NCI-H526 (cell line): ENCODE data around the gene CERS6.

Experiments
- DNase-seq, 2 experiments: peaks; one replicate each; lab custom pipeline; 2025; lab: John Stamatoyannopoulos, UW

CERS6 gene

GRCh38 chr2:168602846-168603401 lies 146.9 kb downstream of the CERS6 start:
- DNase-seq: no peak

GRCh38 chr2:168603439-168603961 lies 147.4 kb downstream of the CERS6 start:
- DNase-seq: no peak

DNA sequence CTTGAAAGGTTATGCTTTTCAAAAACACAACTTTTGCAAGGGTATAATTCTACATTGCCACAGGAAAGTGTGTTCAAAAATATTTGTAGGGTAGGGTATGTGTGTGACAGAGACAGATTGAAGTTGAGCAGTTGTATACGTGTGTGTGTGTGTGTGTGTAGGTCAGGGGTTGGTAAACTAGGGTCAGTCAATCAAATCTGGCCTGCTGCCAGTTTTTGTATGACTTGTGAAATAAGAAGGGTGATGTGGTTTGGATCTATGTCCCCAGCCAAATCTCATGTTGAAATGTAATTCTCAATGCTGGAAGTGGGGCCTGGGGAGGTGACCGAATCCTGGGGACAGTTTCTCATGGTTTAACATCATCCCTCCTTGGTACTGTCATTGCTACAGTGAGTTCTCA lies 148.2 kb downstream of the CERS6 start:
- DNase-seq: no peak

DNA sequence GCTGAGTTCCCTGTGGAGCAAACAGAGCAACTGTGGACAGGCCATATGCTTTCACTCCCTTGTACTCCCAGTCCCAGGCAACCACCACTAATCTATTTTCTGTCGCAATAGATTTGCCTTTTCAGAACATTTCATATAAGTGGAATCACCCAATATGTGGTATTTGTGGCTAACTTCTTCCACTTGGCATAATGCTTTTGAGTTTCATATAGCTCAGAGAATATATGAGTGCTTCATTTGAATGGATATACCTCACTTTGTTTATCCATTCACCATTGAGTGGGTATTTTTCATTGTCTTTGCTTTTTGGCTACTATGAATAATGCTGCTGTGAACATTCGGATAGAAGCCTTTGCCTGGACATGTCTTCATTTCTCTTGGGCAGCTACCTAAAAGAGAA lies 151.9 kb downstream of the CERS6 start:
- no peak for DNase-seq

- no peak for DNase-seq
These were observed 152.7 kb downstream of the CERS6 start for GRCh38 chr2:168608796-168609195.

DNA sequence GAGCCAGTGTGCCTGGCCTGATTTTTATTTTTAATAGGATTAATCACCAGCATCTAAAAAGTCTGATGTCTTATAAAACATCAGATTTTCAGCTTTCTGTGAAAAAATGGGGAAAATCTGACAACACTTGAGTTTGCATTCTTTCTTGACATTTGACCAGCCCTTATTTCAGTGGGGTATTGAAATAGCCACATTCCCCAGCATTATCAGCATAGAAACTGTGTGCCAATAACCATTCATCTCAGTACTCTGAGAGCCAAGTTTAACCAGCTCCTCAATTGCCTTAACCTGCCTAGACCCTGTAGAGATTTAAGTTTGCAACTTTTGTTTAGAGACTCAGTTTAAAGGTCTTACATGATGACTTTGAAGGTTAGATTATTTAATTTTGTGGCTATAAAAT lies 155.0 kb downstream of the CERS6 start:
- DNase-seq: no peak

- no peak for DNase-seq
These were observed 156.0 kb downstream of the CERS6 start for GRCh38 chr2:168611896-168612650.

- DNase-seq: no peak
These were observed 156.6 kb downstream of the CERS6 start for GRCh38 chr2:168612719-168613118.

GRCh38 chr2:168613551-168613950 lies 157.5 kb downstream of the CERS6 start:
- no peak for DNase-seq

GRCh38 chr2:168614172-168615018 lies 158.3 kb downstream of the CERS6 start:
- no peak for DNase-seq

GRCh38 chr2:168620554-168620953 lies 164.5 kb downstream of the CERS6 start:
- DNase-seq: no peak

GRCh38 chr2:168622559-168622958 lies 166.5 kb downstream of the CERS6 start:
- DNase-seq: peak; percentile 37 to 49

- no peak for DNase-seq
These were observed 168.0 kb downstream of the CERS6 start for GRCh38 chr2:168624028-168624427.

- DNase-seq: no peak
These were observed 170.0 kb downstream of the CERS6 start for GRCh38 chr2:168626096-168626495.

DNA sequence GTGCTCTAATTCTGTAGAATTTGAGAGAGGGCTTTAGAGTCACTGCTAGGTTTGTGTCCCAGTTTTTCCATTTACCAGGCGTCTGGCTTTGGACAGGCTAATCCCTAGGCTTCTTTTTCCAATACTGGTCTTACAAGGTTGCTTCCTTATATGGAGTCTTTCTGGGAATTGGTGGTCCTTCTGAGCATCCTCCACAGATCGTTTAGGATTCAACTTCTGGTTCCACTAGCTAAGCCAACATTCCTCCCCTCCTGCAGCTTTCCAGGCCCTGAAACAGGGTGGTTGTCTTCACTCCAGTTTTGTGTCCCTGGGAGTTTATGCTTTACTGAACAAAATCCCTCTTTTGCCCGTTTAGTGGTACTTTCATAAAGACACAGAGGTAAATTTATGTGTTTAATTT lies 170.6 kb downstream of the CERS6 start:
- DNase-seq: no peak

DNA sequence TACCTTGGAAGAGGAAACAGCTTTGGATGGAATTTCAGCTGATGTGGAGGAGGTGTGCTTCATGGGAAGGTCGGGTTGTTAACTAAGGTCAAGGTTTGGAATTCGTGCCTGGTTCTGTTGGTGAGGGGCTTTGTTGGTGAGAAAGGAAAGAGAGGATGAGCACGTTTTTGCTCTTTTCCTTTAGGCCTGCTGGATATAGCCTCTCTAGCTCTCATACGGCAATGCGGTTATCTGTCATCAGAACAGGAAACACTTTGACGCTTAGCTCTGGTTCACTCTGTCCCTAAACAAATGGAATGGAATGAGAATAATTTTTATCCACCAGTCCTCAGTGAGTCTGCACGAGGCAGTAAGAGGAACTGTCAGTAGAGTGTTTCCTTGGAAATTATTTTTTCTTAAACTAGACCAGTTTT lies 176.6 kb downstream of the CERS6 start:
- no peak for DNase-seq

- no peak for DNase-seq
These were observed 177.1 kb downstream of the CERS6 start for GRCh38 chr2:168633200-168633599.

GRCh38 chr2:168633895-168634294 lies 177.8 kb downstream of the CERS6 start:
- no peak for DNase-seq

DNA sequence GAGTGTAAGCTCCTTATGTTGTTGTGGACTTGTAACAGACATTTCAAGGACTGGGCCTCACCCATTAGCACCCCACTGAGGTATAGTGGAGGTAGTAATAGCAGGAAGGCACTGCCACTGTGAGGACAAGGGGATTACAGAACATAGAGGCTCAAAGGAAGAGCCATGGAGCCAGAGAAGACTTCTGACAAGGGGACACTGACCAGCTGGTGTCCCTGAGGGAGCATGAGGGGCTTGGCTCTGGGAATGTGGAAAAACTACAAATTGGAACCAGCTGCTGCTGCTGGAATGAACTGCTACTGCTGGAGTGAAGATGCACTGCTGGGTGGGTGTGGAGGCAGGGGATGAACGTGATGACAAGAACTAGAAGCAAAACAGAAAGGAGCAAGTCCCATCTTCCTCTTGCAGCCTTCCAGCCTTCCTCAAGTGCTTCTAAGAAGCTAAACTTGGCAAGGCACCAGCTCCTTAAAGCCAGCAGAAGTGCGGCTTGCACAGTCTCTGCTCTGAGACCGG lies 179.0 kb downstream of the CERS6 start:
- peak in 1 of 2 experiments; percentile 35 for DNase-seq

- DNase-seq: no peak
These were observed 182.9 kb downstream of the CERS6 start for GRCh38 chr2:168639018-168639417.

- peak in 1 of 2 experiments; percentile 39 for DNase-seq
These were observed 183.4 kb downstream of the CERS6 start for GRCh38 chr2:168639441-168639898.

DNA sequence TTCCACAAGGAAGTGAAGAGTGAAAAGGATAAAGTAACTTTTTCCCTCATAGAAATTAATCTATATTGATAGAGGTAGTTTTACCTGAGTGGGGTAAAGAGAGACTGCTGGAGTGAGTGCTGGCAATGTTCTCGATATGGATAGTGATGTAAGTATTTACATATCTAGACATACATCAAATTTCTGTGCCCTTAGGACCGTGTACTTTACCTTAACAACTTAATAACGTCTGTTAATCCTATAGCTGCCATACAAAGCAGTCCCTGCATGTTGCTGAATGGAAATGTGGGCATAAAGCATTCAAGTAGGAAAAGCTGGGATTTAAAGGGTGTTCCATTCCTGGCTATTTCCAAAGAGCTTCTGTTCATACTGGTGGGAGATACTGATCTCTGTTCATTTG lies 184.0 kb downstream of the CERS6 start:
- peak in 1 of 2 experiments; percentile 18 for DNase-seq
